ENCODE data around the gene CTDSPL2. TPM values are rescaled to one million over a fixed set of nuclear protein-coding genes. Genes with fewer than 3 reads are reported as not detected.

Gene CTDSPL2
- total and polyA plus RNA-seq, 8 donors: 2.7 to 25.1 (median 15.3) TPM

- no peaks in the 10 kb centered on the region for H3K27me3 ChIP-seq
These were observed 138.1 kb downstream of the CTDSPL2 start for GRCh38 chr15:44565387-44566154.

GRCh38 chr15:44566155-44566540, 138.7 kb downstream of the CTDSPL2 start:
- Histone ChIP-seq H3K36me3 (peaks cover 15 to 74% (median 49%) of the 10 kb centered on the region in 3 donors), H3K9me3 (no peaks in the 10 kb centered on the region), H3K4me3 (no peak overlapping the region), H3K4me1 (no peaks in the 10 kb centered on the region), H3K27ac (no peak overlapping the region), H3K27me3 (no peaks in the 10 kb centered on the region)
- TF ChIP-seq CTCF (IDR thresholded peaks at IDR 0.05): no peak
- WGBS, 2 donors: 96% methylated on average over 4 of the region's 4 CpGs
- no peak for DNase-seq
- FAIRE-seq: no peak
- no peak for ATAC-seq
- intact Hi-C loops (cut with DNase I): no loop called here

More at GRCh38 chr15:44565387-44566154, 138.1 kb downstream of the CTDSPL2 start:
- WGBS, 2 donors: 92 to 94% methylated on average over 8 of the region's 8 CpGs
- no peak overlapping the region for H3K27ac ChIP-seq
- ATAC-seq (no peak), DNase-seq (no peak), FAIRE-seq (no peak)
- H3K9me3 ChIP-seq: no peaks in the 10 kb centered on the region
- no peak for TF ChIP-seq CTCF (IDR thresholded peaks at IDR 0.05)
- no peaks in the 10 kb centered on the region for H3K4me1 ChIP-seq
- no peak overlapping the region for H3K4me3 ChIP-seq
- peaks cover 15 to 79% (median 53%) of the 10 kb centered on the region in 3 donors for H3K36me3 ChIP-seq
- intact Hi-C loops (cut with DNase I): no loop called here

DNA sequence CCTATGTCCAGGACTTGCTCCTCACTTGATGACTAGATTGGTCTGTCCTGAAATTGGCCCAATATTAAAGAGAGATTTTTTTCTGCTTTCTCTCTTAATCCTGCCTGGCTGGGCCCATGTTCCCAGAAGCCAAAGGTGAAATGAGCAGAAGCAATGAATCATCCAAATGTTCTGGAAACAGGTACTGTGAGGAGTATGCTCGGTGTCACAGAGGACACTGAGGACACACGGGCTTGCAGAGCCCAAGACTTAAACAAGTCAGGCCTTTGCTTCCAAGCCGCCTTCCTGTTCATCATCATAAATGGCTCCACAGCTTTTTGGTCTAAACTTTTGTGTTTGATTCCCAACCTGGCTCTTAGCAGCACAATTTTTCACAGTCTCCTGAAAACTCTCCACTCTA, 140.9 kb downstream of the CTDSPL2 start:
- intact Hi-C loops (cut with DNase I): no loop called here
- H3K27ac ChIP-seq: no peak overlapping the region
- no peaks in the 10 kb centered on the region for H3K27me3 ChIP-seq
- no peak for TF ChIP-seq CTCF (IDR thresholded peaks at IDR 0.05)
- no peaks in the 10 kb centered on the region for H3K9me3 ChIP-seq
- 89 to 93% methylated on average over 3 of the region's 3 CpGs for WGBS, 2 donors
- H3K4me3 ChIP-seq: no peak overlapping the region
- H3K4me1 ChIP-seq: no peaks in the 10 kb centered on the region
- ATAC-seq: no peak
- DNase-seq: no peak
- FAIRE-seq: no peak
- peaks cover 15 to 63% (median 40%) of the 10 kb centered on the region in 3 donors for H3K36me3 ChIP-seq

DNA sequence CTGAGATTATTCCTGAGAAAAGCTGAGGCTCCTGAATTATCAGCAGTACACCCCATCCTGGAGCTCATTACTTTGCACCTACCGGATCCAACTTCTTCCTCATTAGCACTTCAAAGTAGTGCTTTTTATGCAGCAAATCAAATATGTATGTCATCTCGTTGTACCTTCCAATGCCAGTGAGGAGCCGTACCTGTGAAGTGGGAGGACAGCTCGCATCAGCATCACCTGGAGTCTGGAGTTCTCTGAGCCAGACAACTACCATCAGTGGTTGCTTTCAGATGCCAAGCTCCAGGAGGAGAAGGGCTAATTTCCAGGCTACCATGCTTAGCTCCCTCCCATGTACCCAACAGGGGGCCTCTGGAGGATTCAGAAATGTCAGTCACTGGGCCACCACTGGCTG, 141.9 kb downstream of the CTDSPL2 start:
- FAIRE-seq: no peak
- Histone ChIP-seq H3K4me3 (no peak overlapping the region), H3K9me3 (no peaks in the 10 kb centered on the region), H3K4me1 (no peaks in the 10 kb centered on the region), H3K27me3 (no peaks in the 10 kb centered on the region), H3K27ac (no peak overlapping the region), H3K36me3 (peaks cover 15 to 54% (median 31%) of the 10 kb centered on the region in 3 donors)
- ATAC-seq: no peak
- no peak for TF ChIP-seq CTCF (IDR thresholded peaks at IDR 0.05)
- DNase-seq: no peak
- intact Hi-C loops (cut with DNase I): no loop called here
- WGBS, 2 donors: 95 to 96% methylated on average over 4 of the region's 4 CpGs

DNA sequence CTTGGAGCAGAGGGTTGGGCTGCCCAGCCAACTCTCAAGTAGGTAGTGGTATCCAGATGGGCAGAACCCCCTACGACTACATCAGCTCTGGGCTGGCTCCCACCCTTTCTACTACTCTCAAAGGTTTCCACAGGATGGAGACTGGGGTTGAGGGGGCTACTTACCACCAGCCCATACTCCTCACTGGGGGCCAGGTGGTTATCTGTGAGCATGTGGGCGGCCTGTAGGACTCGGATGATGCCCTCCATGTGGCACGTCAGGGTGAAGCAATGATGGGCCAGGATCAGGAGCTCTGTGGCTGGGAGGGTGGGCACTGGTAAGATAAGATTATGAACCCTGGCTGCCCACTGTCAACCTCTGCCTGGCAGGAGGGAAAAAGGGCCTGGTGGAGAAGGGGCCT, 142.9 kb downstream of the CTDSPL2 start:
- no peak overlapping the region for H3K27ac ChIP-seq
- no peaks in the 10 kb centered on the region for H3K9me3 ChIP-seq
- no peak for TF ChIP-seq CTCF (IDR thresholded peaks at IDR 0.05)
- H3K27me3 ChIP-seq: no peaks in the 10 kb centered on the region
- ATAC-seq (peak in 1 of 4 donors; percentile 24), FAIRE-seq (no peak), DNase-seq (no peak)
- peaks cover 9 to 43% (median 23%) of the 10 kb centered on the region in 3 donors for H3K36me3 ChIP-seq
- no peaks in the 10 kb centered on the region for H3K4me1 ChIP-seq
- intact Hi-C loops (cut with DNase I): no loop called here
- WGBS, 2 donors: 88 to 91% methylated on average over 4 of the region's 4 CpGs
- H3K4me3 ChIP-seq: no peak overlapping the region
